GM23338 (cell line): ENCODE results near the gene PRSS27. TPM values are rescaled to one million over a fixed set of nuclear protein-coding genes. Genes with fewer than 3 reads are reported as not detected.
A peak's percentile ranks its signal among the peaks of the same experiment; 100 is the strongest.

Experiments used
- ATAC-seq: fragments of 200-7000 bp; cut with Tn5 transposase; 3 replicates; pipeline ENCODE4 v1.9.1; 2020
- DNase-seq: peaks from one replicate; pipeline ENCODE4 v3.0.0-alpha.2; 2015; ENCODE audit warnings: low spot score
- H2AFZ ChIP-seq: fragments of 200-600 bp; sonication (generic); 2 replicates; pipeline ENCODE4 v1.8.0; 2016; ENCODE audit warnings: antibody characterized with exemption, mild to moderate bottlenecking, moderate library complexity
- H3F3A ChIP-seq: fragments of 200-600 bp; sonication (generic); replicated peaks from 2 replicates; pipeline ENCODE4 v1.8.0; 2017; ENCODE audit warnings: antibody characterized with exemption, mixed run types, low read depth
- H3K27ac ChIP-seq: fragments of 200-600 bp; sonication (generic); 2 replicates; pipeline ENCODE4 v1.6.1; 2016; ENCODE audit warnings: low read depth
- H3K27me3 ChIP-seq: fragments of 200-600 bp; sonication (generic); 2 replicates; pipeline ENCODE4 v1.8.0; 2016; ENCODE audit warnings: mild to moderate bottlenecking, mixed run types, moderate library complexity; ENCODE audit not compliant: insufficient read depth
- H3K36me3 ChIP-seq: fragments of 200-600 bp; sonication (generic); 2 replicates; pipeline ENCODE4 v1.8.0; 2016; ENCODE audit warnings: mild to moderate bottlenecking; ENCODE audit not compliant: insufficient read depth
- H3K4me1 ChIP-seq: fragments of 200-600 bp; sonication (generic); 2 replicates; pipeline ENCODE4 v1.8.0; 2016; ENCODE audit warnings: mild to moderate bottlenecking, moderate library complexity; ENCODE audit not compliant: insufficient read depth
- H3K4me2 ChIP-seq: fragments of 200-600 bp; sonication (generic); 2 replicates; pipeline ENCODE4 v1.7.1; 2017; ENCODE audit warnings: mixed run types
- H3K4me3 ChIP-seq: fragments of 200-600 bp; sonication (generic); 2 replicates; pipeline ENCODE4 v1.6.1; 2016; ENCODE audit warnings: mixed run types
- H3K79me2 ChIP-seq: fragments of 200-600 bp; sonication (generic); replicated peaks from 2 replicates; pipeline ENCODE4 v1.8.0; 2017; ENCODE audit warnings: mild to moderate bottlenecking; ENCODE audit not compliant: insufficient read depth
- H3K9me2 ChIP-seq: fragments of 200-600 bp; sonication (generic); 2 replicates; pipeline ENCODE4 v1.8.0; 2017; ENCODE audit not compliant: insufficient read depth
- H4K20me1 ChIP-seq: fragments of 200-600 bp; sonication (generic); replicated peaks from 2 replicates; pipeline ENCODE4 v1.8.0; 2017; ENCODE audit warnings: mild to moderate bottlenecking; ENCODE audit not compliant: insufficient read depth
- H3K27ac Mint-ChIP-seq: 2 replicates; pipeline ENCODE4 v1.8.0; 2020; ENCODE audit warnings: inconsistent platforms, mild to moderate bottlenecking, moderate library complexity, mixed read lengths
- H3K27me3 Mint-ChIP-seq: 3 replicates; pipeline ENCODE4 v1.8.0; 2022; ENCODE audit warnings: low read depth, mild to moderate bottlenecking, moderate library complexity, mixed read lengths, inconsistent platforms; ENCODE audit not compliant: insufficient read depth, poor library complexity
- H3K36me3 Mint-ChIP-seq: 3 replicates; pipeline ENCODE4 v1.8.0; 2021; ENCODE audit warnings: low read depth, mild to moderate bottlenecking, inconsistent platforms, moderate library complexity, mixed read lengths
- H3K4me1 Mint-ChIP-seq: 3 replicates; pipeline ENCODE4 v1.8.0; 2020; ENCODE audit warnings: mild to moderate bottlenecking, inconsistent platforms, mixed read lengths
- H3K4me3 Mint-ChIP-seq: 3 replicates; pipeline ENCODE4 v1.8.0; 2021; ENCODE audit warnings: moderate library complexity, mild to moderate bottlenecking, inconsistent platforms, mixed read lengths
- H3K9me3 Mint-ChIP-seq: 3 replicates; pipeline ENCODE4 v1.8.0; 2020; ENCODE audit warnings: moderate library complexity, mild to moderate bottlenecking, inconsistent platforms, mixed read lengths
- CREB1 ChIP-seq: fragments of 250-450 bp; sonication (Bioruptor Pico); IDR thresholded peaks from 2 replicates; pipeline ENCODE4 v1.5.0; 2020; ENCODE audit warnings: low read depth, mild to moderate bottlenecking, moderate library complexity
- CTCF ChIP-seq, 2 experiments: fragments of 200-600 bp in 1 of 2; sonication (generic) in 1 of 2; conservative IDR thresholded peaks; 2 replicates each; pipeline versions ENCODE4 v1.5.1 to v1.6.1; 2016 to 2017; ENCODE audit warnings: antibody characterized with exemption in 2 of 2, low read depth in 2 of 2, mild to moderate bottlenecking in 2 of 2, moderate library complexity in 1 of 2
- EZH2 ChIP-seq: fragments of 200-600 bp; sonication (generic); IDR thresholded peaks from one replicate; pipeline ENCODE4 v1.8.0; 2017; ENCODE audit warnings: antibody characterized with exemption, mild to moderate bottlenecking, low read depth; ENCODE audit not compliant: unreplicated experiment
- EZH2phosphoT487 ChIP-seq: fragments of 200-600 bp; sonication (generic); IDR thresholded peaks from one replicate; pipeline ENCODE4 v1.8.1; 2018; ENCODE audit warnings: antibody characterized with exemption; ENCODE audit not compliant: unreplicated experiment
- JUNB ChIP-seq: IDR thresholded peaks from one replicate; pipeline ENCODE4 v1.6.1; 2016; ENCODE audit warnings: antibody characterized with exemption; ENCODE audit not compliant: unreplicated experiment
- NANOG ChIP-seq: IDR thresholded peaks from 2 replicates; pipeline ENCODE4 v1.6.1; 2016; ENCODE audit warnings: antibody characterized with exemption, borderline replicate concordance
- POLR2AphosphoS5 ChIP-seq: IDR thresholded peaks from 2 replicates; pipeline ENCODE4 v1.6.1; 2016; ENCODE audit warnings: antibody characterized with exemption, low read depth
- REST ChIP-seq: IDR thresholded peaks from one replicate; pipeline ENCODE4 v1.6.1; 2018; ENCODE audit warnings: antibody characterized with exemption; ENCODE audit not compliant: unreplicated experiment
- STAT1 ChIP-seq: IDR thresholded peaks from one replicate; pipeline ENCODE4 v1.6.1; 2016; ENCODE audit warnings: antibody characterized with exemption; ENCODE audit not compliant: unreplicated experiment
- ZNF331 ChIP-seq: fragments of 250-450 bp; sonication (Bioruptor Pico); IDR thresholded peaks from 2 replicates; pipeline ENCODE4 v1.5.0; 2020; ENCODE audit warnings: low read depth, mild to moderate bottlenecking, moderate library complexity
- polyA plus RNA-seq: library from polyadenylated mRNA; unstranded; fragments of >200 nt; fragmentation: Nextera tagmentation; extraction: Ambion mirVana; gene quantifications from 2 replicates; pipeline ENCODE4 v1.2.1, GENCODE V29; 2016
- total RNA-seq: library from RNA; depleted of rRNA; stranded (reverse); fragments of >200 nt; shearing (Covaris generic); gene quantifications from 2 replicates; pipeline ENCODE4 v1.2.3, GENCODE V29; 2014
- TF ChIP-seq, protein P1 (sequence below): IDR thresholded peaks from 2 replicates; pipeline ENCODE4 v1.6.1; 2016; ENCODE audit warnings: antibody characterized with exemption

Gene PRSS27
- total and polyA plus RNA-seq, 2 experiments from 2014 or later: 0.73 to 1.6 TPM

GRCh38 chr16:2749936-2750335 is 29.9 kb upstream of the PRSS27 start:
- peak overlapping the region; percentile 100; the same call in 1 of the 2 replicates for H3K27ac ChIP-seq
- Mint-ChIP-seq H3K9me3 (no peaks in the 10 kb centered on the region; the same call in 2 of the 3 replicates), H3K27me3 (peaks cover 13% of the 10 kb centered on the region), H3K4me3 (peak overlapping the region; percentile 93), H3K4me1 (peaks cover 19% of the 10 kb centered on the region), H3K27ac (no peak overlapping the region), H3K36me3 (peaks cover 29% of the 10 kb centered on the region)
- TF ChIP-seq NANOG (no peak), CREB1 (CRISPR knock-in tag) (no peak), JUNB (no peak), EZH2 (no peak), POLR2AphosphoS5 (no peak), EZH2phosphoT487 (no peak), CTCF (conservative IDR thresholded peaks at IDR 0.05; ENCODE audit: low read depth in 2 of 2) (no peak)
- TF ChIP-seq, protein P1, sequence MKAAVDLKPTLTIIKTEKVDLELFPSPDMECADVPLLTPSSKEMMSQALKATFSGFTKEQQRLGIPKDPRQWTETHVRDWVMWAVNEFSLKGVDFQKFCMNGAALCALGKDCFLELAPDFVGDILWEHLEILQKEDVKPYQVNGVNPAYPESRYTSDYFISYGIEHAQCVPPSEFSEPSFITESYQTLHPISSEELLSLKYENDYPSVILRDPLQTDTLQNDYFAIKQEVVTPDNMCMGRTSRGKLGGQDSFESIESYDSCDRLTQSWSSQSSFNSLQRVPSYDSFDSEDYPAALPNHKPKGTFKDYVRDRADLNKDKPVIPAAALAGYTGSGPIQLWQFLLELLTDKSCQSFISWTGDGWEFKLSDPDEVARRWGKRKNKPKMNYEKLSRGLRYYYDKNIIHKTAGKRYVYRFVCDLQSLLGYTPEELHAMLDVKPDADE: no peak
- H3K36me3 ChIP-seq: no peaks in the 10 kb centered on the region
- H3K27me3 ChIP-seq: no peaks in the 10 kb centered on the region
- peaks cover 12% of the 10 kb centered on the region for H4K20me1 ChIP-seq
- DNase-seq (no peak), ATAC-seq (no peak)
- no peaks in the 10 kb centered on the region for H3K9me2 ChIP-seq
- H3K79me2 ChIP-seq: peaks cover 36% of the 10 kb centered on the region
- H3K4me3 ChIP-seq: no peak overlapping the region
- peaks cover 33% of the 10 kb centered on the region for H3F3A ChIP-seq
- H3K4me2 ChIP-seq: no peak overlapping the region
- peaks cover 23% of the 10 kb centered on the region for H3K4me1 ChIP-seq
- H2AFZ ChIP-seq: no peak overlapping the region

DNA sequence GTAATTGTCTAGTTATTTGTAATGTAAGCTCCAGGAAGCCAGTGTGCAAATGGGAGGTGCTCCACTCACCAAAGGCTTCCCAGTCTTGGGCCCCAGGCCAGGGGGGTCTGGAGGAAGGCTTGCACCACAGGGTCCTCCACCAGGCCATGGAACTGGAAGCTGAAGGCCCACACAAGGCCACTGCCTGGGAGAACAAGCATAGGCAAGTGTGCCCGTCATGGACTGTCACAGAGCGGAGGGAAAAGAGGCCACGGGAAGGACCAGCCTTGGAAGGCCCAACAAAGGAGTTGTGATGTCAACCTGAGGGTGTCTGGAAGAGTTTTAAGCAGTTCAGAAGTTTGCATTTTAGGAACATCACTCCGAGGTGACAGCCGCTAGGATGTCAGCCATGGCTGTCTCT is 29.5 kb upstream of the PRSS27 start:
- Histone ChIP-seq H3K36me3 (no peaks in the 10 kb centered on the region), H3K79me2 (peaks cover 32% of the 10 kb centered on the region), H2AFZ (no peak overlapping the region), H3K9me2 (no peaks in the 10 kb centered on the region), H4K20me1 (peaks cover 7% of the 10 kb centered on the region), H3K4me3 (no peak overlapping the region), H3K4me2 (no peak overlapping the region), H3K27me3 (no peaks in the 10 kb centered on the region), H3K4me1 (peaks cover 18% of the 10 kb centered on the region), H3K27ac (no peak overlapping the region), H3F3A (peaks cover 28% of the 10 kb centered on the region)
- ATAC-seq: no peak
- DNase-seq: no peak
- Mint-ChIP-seq H3K4me3 (no peak overlapping the region), H3K27ac (no peak overlapping the region; the same call in 1 of the 2 replicates), H3K27me3 (peaks cover 11% of the 10 kb centered on the region), H3K36me3 (peaks cover 25% of the 10 kb centered on the region), H3K4me1 (peaks cover 14% of the 10 kb centered on the region), H3K9me3 (no peaks in the 10 kb centered on the region; the same call in 2 of the 3 replicates)
- TF ChIP-seq CREB1 (CRISPR knock-in tag): no peak
- no peak for TF ChIP-seq REST
- TF ChIP-seq ZNF331 (CRISPR knock-in tag): no peak
- TF ChIP-seq STAT1: no peak
- no peak for TF ChIP-seq EZH2phosphoT487
- TF ChIP-seq NANOG: no peak
- TF ChIP-seq, protein P1: no peak
- TF ChIP-seq JUNB: no peak
- no peak for TF ChIP-seq EZH2
- no peak for TF ChIP-seq CTCF (conservative IDR thresholded peaks at IDR 0.05; ENCODE audit: low read depth in 2 of 2)
